A204.1 (cell line): ENCODE data around the gene KRT32.

Experiments used
- FAIRE-seq: peaks from 2 replicates; lab custom pipeline; 2012; peaks lifted over from hg19 to GRCh38; lab: Jason Lieb, UNC

Gene KRT32

GRCh38 chr17:41466988-41467387, at the start of gene KRT32:
Gene KRT32, minus strand, starts transcription at chr17:41467386. Its CDS starts 61 bp downstream, at chr17:41467325.
- no peak for FAIRE-seq

- FAIRE-seq = no peak
Observed at GRCh38 chr17:41516830-41517283, 49.7 kb upstream of the KRT32 start.

- FAIRE-seq = no peak
Observed at GRCh38 chr17:41516147-41516829, 49.1 kb upstream of the KRT32 start.

GRCh38 chr17:41513168-41513547, 46.0 kb upstream of the KRT32 start:
- no peak for FAIRE-seq

- FAIRE-seq = no peak
Observed at GRCh38 chr17:41512546-41513167, 45.5 kb upstream of the KRT32 start.

- no peak for FAIRE-seq
Observed at GRCh38 chr17:41511716-41512115, 44.5 kb upstream of the KRT32 start.

GRCh38 chr17:41511116-41511515, 43.9 kb upstream of the KRT32 start:
- FAIRE-seq = no peak

- no peak for FAIRE-seq
Observed at GRCh38 chr17:41510251-41511065, 43.3 kb upstream of the KRT32 start.

- no peak for FAIRE-seq
Observed at GRCh38 chr17:41507315-41507880, 40.2 kb upstream of the KRT32 start.

GRCh38 chr17:41505809-41506767, 38.9 kb upstream of the KRT32 start:
- FAIRE-seq = no peak

GRCh38 chr17:41505007-41505808, 38.0 kb upstream of the KRT32 start, which contains the start of gene KRT13:
Gene KRT13, minus strand, starts transcription at chr17:41505612. Its CDS starts 62 bp downstream, at chr17:41505550.
- FAIRE-seq = no peak

- no peak for FAIRE-seq
Observed at GRCh38 chr17:41504246-41504977, 37.2 kb upstream of the KRT32 start.

- FAIRE-seq = no peak
Observed at GRCh38 chr17:41503202-41503601, 36.0 kb upstream of the KRT32 start.

- no peak for FAIRE-seq
Observed at GRCh38 chr17:41500131-41500911, 33.1 kb upstream of the KRT32 start.

- no peak for FAIRE-seq
Observed at GRCh38 chr17:41499714-41500113, 32.5 kb upstream of the KRT32 start.

GRCh38 chr17:41498276-41498675, 31.1 kb upstream of the KRT32 start:
- no peak for FAIRE-seq

GRCh38 chr17:41496803-41497484, 29.8 kb upstream of the KRT32 start:
- FAIRE-seq = no peak

GRCh38 chr17:41494524-41494923, 27.3 kb upstream of the KRT32 start:
- FAIRE-seq = no peak

- FAIRE-seq = no peak
Observed at GRCh38 chr17:41492771-41493170, 25.6 kb upstream of the KRT32 start.
